Measurements from ENCODE around the gene EPYC.

The EPYC gene

DNA sequence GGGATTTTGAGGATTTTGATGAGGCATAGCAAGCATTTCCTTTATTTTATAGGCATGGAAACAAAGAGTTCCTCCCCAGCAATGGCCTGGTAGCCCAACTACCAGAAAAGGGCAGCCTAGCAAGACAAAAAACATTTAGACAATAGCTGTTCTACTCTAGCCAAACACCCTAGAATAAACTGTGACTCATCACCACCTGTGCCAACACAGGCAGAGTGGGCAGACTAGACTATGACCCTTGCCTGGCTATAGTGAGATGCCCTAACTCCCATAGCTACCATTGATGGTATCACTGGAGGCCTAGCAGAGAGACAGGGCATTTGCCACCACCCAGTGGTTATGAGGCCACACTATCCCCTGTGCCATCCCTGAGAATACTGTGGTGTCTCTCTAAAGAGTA lies 34.3 kb downstream of the EPYC start:
- ATAC-seq (ENCODE audit: insufficient read depth, low read depth) (no peak), DNase-seq (no peak)
- Histone ChIP-seq H3K4me3 (ENCODE audit: low read depth in 1 of 2, low read length in 2 of 2) (no peak overlapping the region), H3K4me2 (ENCODE audit: insufficient read depth, low read length) (no peak overlapping the region), H3K36me3 (ENCODE audit: insufficient read depth, low read length) (no peaks in the 10 kb centered on the region), H3K9me3 (ENCODE audit: insufficient read depth, low read length, severe bottlenecking) (no peaks in the 10 kb centered on the region), H3K27ac (ENCODE audit: low read length) (no peak overlapping the region), H3K4me1 (ENCODE audit: insufficient read depth, low read length) (no peaks in the 10 kb centered on the region), H3K9ac (ENCODE audit: low read depth, low read length) (no peak overlapping the region), H2AFZ (ENCODE audit: low read depth, low read length) (no peak overlapping the region), H3K79me2 (ENCODE audit: insufficient read depth, low read length) (no peaks in the 10 kb centered on the region), H3K27me3 (ENCODE audit: insufficient read depth, low read length, poor library complexity) (peaks cover 3% of the 10 kb centered on the region), H4K20me1 (ENCODE audit: insufficient read depth, low read length) (no peaks in the 10 kb centered on the region)
- no peak for TF ChIP-seq EZH2 (IDR thresholded peaks at IDR 0.05; ENCODE audit: borderline replicate concordance, low read depth, low read length, severe bottlenecking)
- TF ChIP-seq, protein P1, sequence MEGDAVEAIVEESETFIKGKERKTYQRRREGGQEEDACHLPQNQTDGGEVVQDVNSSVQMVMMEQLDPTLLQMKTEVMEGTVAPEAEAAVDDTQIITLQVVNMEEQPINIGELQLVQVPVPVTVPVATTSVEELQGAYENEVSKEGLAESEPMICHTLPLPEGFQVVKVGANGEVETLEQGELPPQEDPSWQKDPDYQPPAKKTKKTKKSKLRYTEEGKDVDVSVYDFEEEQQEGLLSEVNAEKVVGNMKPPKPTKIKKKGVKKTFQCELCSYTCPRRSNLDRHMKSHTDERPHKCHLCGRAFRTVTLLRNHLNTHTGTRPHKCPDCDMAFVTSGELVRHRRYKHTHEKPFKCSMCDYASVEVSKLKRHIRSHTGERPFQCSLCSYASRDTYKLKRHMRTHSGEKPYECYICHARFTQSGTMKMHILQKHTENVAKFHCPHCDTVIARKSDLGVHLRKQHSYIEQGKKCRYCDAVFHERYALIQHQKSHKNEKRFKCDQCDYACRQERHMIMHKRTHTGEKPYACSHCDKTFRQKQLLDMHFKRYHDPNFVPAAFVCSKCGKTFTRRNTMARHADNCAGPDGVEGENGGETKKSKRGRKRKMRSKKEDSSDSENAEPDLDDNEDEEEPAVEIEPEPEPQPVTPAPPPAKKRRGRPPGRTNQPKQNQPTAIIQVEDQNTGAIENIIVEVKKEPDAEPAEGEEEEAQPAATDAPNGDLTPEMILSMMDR (IDR thresholded peaks at IDR 0.05; ENCODE audit: borderline replicate concordance, extremely low read depth, low read length, poor library complexity, severe bottlenecking): no peak

DNA sequence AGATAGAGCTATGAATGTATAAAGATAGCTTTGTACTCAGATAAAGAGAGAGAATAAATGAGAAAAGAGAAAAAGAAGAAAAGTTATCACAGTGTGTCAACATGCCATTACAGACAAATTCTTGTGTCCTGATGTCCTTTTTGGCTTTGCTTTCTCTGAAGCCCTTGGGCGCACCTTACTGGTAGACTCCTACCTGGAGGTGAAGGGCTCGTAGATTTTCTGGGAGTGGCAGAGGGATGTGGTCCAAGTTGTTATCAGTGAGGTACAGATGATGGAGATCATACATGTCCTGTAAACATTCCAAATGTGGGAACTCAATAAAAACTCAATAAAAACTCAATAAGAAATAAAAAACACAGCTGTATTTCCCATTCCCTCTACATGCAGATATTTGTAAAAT lies 34.9 kb downstream of the EPYC start:
- no peaks in the 10 kb centered on the region for H3K4me1 ChIP-seq (ENCODE audit: insufficient read depth, low read length)
- peaks cover 3% of the 10 kb centered on the region for H3K27me3 ChIP-seq (ENCODE audit: insufficient read depth, low read length, poor library complexity)
- H3K4me3 ChIP-seq (ENCODE audit: low read depth in 1 of 2, low read length in 2 of 2): no peak overlapping the region
- no peaks in the 10 kb centered on the region for H3K36me3 ChIP-seq (ENCODE audit: insufficient read depth, low read length)
- no peak overlapping the region for H3K27ac ChIP-seq (ENCODE audit: low read length)
- no peak overlapping the region for H3K9ac ChIP-seq (ENCODE audit: low read depth, low read length)
- H4K20me1 ChIP-seq (ENCODE audit: insufficient read depth, low read length): no peaks in the 10 kb centered on the region
- H2AFZ ChIP-seq (ENCODE audit: low read depth, low read length): no peak overlapping the region
- H3K4me2 ChIP-seq (ENCODE audit: insufficient read depth, low read length): no peak overlapping the region
- H3K9me3 ChIP-seq (ENCODE audit: insufficient read depth, low read length, severe bottlenecking): no peaks in the 10 kb centered on the region
- TF ChIP-seq EZH2 (IDR thresholded peaks at IDR 0.05; ENCODE audit: borderline replicate concordance, low read depth, low read length, severe bottlenecking): no peak
- TF ChIP-seq, protein P1 (IDR thresholded peaks at IDR 0.05; ENCODE audit: borderline replicate concordance, extremely low read depth, low read length, poor library complexity, severe bottlenecking): no peak
- no peak for ATAC-seq (ENCODE audit: insufficient read depth, low read depth)
- no peaks in the 10 kb centered on the region for H3K79me2 ChIP-seq (ENCODE audit: insufficient read depth, low read length)
- DNase-seq: no peak

DNA sequence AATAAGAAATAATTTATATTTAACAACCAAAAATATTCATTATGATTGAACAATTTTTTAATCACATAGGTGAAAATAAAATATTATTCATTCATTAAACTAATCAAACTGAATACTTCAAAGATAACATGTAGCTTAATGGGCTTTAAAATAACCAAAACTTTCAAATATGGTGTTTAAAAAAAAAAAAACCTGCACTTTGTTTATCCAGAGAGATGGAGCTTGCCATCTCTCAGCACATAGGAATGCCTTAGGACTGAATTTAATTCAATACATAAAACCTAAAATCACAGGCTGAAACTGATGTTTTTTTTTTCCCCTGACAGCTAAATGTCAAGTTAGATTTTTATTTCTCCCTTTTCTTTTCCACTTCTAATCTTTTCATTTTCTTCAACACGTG lies 35.4 kb downstream of the EPYC start:
- Histone ChIP-seq H3K27ac (ENCODE audit: low read length) (no peak overlapping the region), H3K9me3 (ENCODE audit: insufficient read depth, low read length, severe bottlenecking) (no peaks in the 10 kb centered on the region), H4K20me1 (ENCODE audit: insufficient read depth, low read length) (no peaks in the 10 kb centered on the region), H3K36me3 (ENCODE audit: insufficient read depth, low read length) (no peaks in the 10 kb centered on the region), H3K9ac (ENCODE audit: low read depth, low read length) (no peak overlapping the region), H2AFZ (ENCODE audit: low read depth, low read length) (no peak overlapping the region), H3K27me3 (ENCODE audit: insufficient read depth, low read length, poor library complexity) (peaks cover 3% of the 10 kb centered on the region), H3K79me2 (ENCODE audit: insufficient read depth, low read length) (no peaks in the 10 kb centered on the region), H3K4me1 (ENCODE audit: insufficient read depth, low read length) (no peaks in the 10 kb centered on the region), H3K4me2 (ENCODE audit: insufficient read depth, low read length) (no peak overlapping the region), H3K4me3 (ENCODE audit: low read depth in 1 of 2, low read length in 2 of 2) (no peak overlapping the region)
- ATAC-seq (ENCODE audit: insufficient read depth, low read depth) (no peak), DNase-seq (no peak)
- TF ChIP-seq, protein P1 (IDR thresholded peaks at IDR 0.05; ENCODE audit: borderline replicate concordance, extremely low read depth, low read length, poor library complexity, severe bottlenecking): no peak
- no peak for TF ChIP-seq EZH2 (IDR thresholded peaks at IDR 0.05; ENCODE audit: borderline replicate concordance, low read depth, low read length, severe bottlenecking)

DNA sequence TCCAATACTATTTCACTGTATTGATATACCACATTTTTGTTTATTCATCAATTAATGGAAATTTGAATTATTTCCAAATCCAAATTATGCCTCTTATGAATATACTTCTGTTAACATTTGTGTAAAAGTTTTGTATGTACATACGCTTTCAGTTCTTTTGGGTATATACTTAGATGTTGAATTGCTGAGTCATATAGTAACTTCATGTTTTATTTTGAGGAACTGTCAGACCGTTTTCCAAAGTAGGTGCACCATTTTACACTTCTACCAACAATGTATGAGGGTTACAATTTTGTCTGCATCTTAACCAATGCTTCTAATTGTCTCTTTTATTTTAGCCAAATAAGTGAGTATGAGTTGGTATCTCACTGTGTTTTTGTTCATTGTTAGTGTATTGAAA lies 39.6 kb downstream of the EPYC start:
- Histone ChIP-seq H4K20me1 (ENCODE audit: insufficient read depth, low read length) (no peaks in the 10 kb centered on the region), H3K4me2 (ENCODE audit: insufficient read depth, low read length) (no peak overlapping the region), H3K4me3 (ENCODE audit: low read depth in 1 of 2, low read length in 2 of 2) (no peak overlapping the region), H3K27ac (ENCODE audit: low read length) (no peak overlapping the region), H2AFZ (ENCODE audit: low read depth, low read length) (no peak overlapping the region), H3K27me3 (ENCODE audit: insufficient read depth, low read length, poor library complexity) (no peaks in the 10 kb centered on the region), H3K9me3 (ENCODE audit: insufficient read depth, low read length, severe bottlenecking) (no peaks in the 10 kb centered on the region), H3K9ac (ENCODE audit: low read depth, low read length) (no peak overlapping the region), H3K36me3 (ENCODE audit: insufficient read depth, low read length) (no peaks in the 10 kb centered on the region), H3K4me1 (ENCODE audit: insufficient read depth, low read length) (no peaks in the 10 kb centered on the region), H3K79me2 (ENCODE audit: insufficient read depth, low read length) (no peaks in the 10 kb centered on the region)
- no peak for TF ChIP-seq EZH2 (IDR thresholded peaks at IDR 0.05; ENCODE audit: borderline replicate concordance, low read depth, low read length, severe bottlenecking)
- TF ChIP-seq, protein P1 (IDR thresholded peaks at IDR 0.05; ENCODE audit: borderline replicate concordance, extremely low read depth, low read length, poor library complexity, severe bottlenecking): no peak
- no peak for ATAC-seq (ENCODE audit: insufficient read depth, low read depth)
- no peak for DNase-seq
